HG03039 (cell line): ENCODE measurements around the gene DCLK1.

Experiments used
- ATAC-seq: cut with Tn5 transposase; IDR thresholded peaks from one replicate; pipeline ENCODE4 v1.9.1; 2021; ENCODE audit warnings: mild to moderate bottlenecking, moderate library complexity; ENCODE audit not compliant: unreplicated experiment

The DCLK1 gene

GRCh38 chr13:36131222-36131930 lies at the start of gene DCLK1:
TSS of gene DCLK1 (minus strand) at chr13:36131382.
- ATAC-seq, result no peak

GRCh38 chr13:36175621-36176020 lies 44.4 kb upstream of the DCLK1 start:
- no peak for ATAC-seq

GRCh38 chr13:36174923-36175322 lies 43.7 kb upstream of the DCLK1 start:
- ATAC-seq, result no peak

GRCh38 chr13:36173571-36174322 lies 42.6 kb upstream of the DCLK1 start:
- no peak for ATAC-seq

GRCh38 chr13:36166046-36166445 lies 34.9 kb upstream of the DCLK1 start:
- ATAC-seq, result no peak

- no peak for ATAC-seq
Observed at GRCh38 chr13:36163809-36164308, 32.7 kb upstream of the DCLK1 start.

GRCh38 chr13:36163286-36163685 lies 32.1 kb upstream of the DCLK1 start:
- ATAC-seq, result no peak

GRCh38 chr13:36160297-36160696 lies 29.1 kb upstream of the DCLK1 start:
- ATAC-seq, result no peak

GRCh38 chr13:36158611-36159010 lies 27.4 kb upstream of the DCLK1 start:
- no peak for ATAC-seq

GRCh38 chr13:36157480-36157879 lies 26.3 kb upstream of the DCLK1 start:
- no peak for ATAC-seq

- ATAC-seq, result no peak
Observed at GRCh38 chr13:36154567-36155291, 23.5 kb upstream of the DCLK1 start.

GRCh38 chr13:36151591-36151990 lies 20.4 kb upstream of the DCLK1 start:
- ATAC-seq, result no peak

GRCh38 chr13:36148446-36148845 lies 17.3 kb upstream of the DCLK1 start:
- ATAC-seq, result no peak

GRCh38 chr13:36147330-36147729 lies 16.1 kb upstream of the DCLK1 start:
- ATAC-seq, result no peak

- ATAC-seq, result no peak
Observed at GRCh38 chr13:36146511-36147269, 15.5 kb upstream of the DCLK1 start.

- ATAC-seq, result no peak
Observed at GRCh38 chr13:36143738-36144137, 12.6 kb upstream of the DCLK1 start.

- no peak for ATAC-seq
Observed at GRCh38 chr13:36142735-36143134, 11.6 kb upstream of the DCLK1 start.

- ATAC-seq, result no peak
Observed at GRCh38 chr13:36135876-36136275, 4.7 kb upstream of the DCLK1 start.

GRCh38 chr13:36134632-36135031 lies 3.5 kb upstream of the DCLK1 start:
- no peak for ATAC-seq

- ATAC-seq, result no peak
Observed at GRCh38 chr13:36133950-36134626, 2.9 kb upstream of the DCLK1 start.
